ENCODE results near the gene SIGLEC11. TPM values are rescaled to one million over a fixed set of nuclear protein-coding genes. Genes with fewer than 3 reads are reported as not detected.

SIGLEC11 gene
- total RNA-seq, 4 donors from 2014 or later: 0.94 to 1.7 TPM; not detected in 2

- TF ChIP-seq POLR2A (IDR thresholded peaks at IDR 0.05) (no peak), CTCF (IDR thresholded peaks at IDR 0.05) (no peak)
- peaks cover 0 to 8% (median 0%) of the 10 kb centered on the region in 4 donors for H3K4me1 ChIP-seq
- H3K9me3 ChIP-seq: no peaks in the 10 kb centered on the region
- H3K4me3 ChIP-seq: no peak overlapping the region
- H3K27me3 ChIP-seq: no peaks in the 10 kb centered on the region
- no peaks in the 10 kb centered on the region for H3K36me3 ChIP-seq
- no peak overlapping the region for H3K27ac ChIP-seq
- no peak for DNase-seq
Observed at GRCh38 chr19:49957262-49957915, 3.6 kb downstream of the SIGLEC11 start.

GRCh38 chr19:49956115-49956495 is 4.9 kb downstream of the SIGLEC11 start:
- no peak for DNase-seq
- no peak overlapping the region for H3K27ac ChIP-seq
- no peak for TF ChIP-seq POLR2A (IDR thresholded peaks at IDR 0.05)
- TF ChIP-seq CTCF (IDR thresholded peaks at IDR 0.05): no peak
- no peak overlapping the region for H3K4me3 ChIP-seq
- no peaks in the 10 kb centered on the region for H3K36me3 ChIP-seq
- no peaks in the 10 kb centered on the region for H3K27me3 ChIP-seq
- H3K9me3 ChIP-seq: no peaks in the 10 kb centered on the region
- H3K4me1 ChIP-seq: peaks cover 0 to 8% (median 0%) of the 10 kb centered on the region in 4 donors

- no peak overlapping the region for H3K27ac ChIP-seq
- DNase-seq: no peak
- H3K9me3 ChIP-seq: no peaks in the 10 kb centered on the region
- TF ChIP-seq CTCF (IDR thresholded peaks at IDR 0.05) (no peak), POLR2A (IDR thresholded peaks at IDR 0.05) (no peak)
- no peaks in the 10 kb centered on the region for H3K27me3 ChIP-seq
- H3K4me1 ChIP-seq: peaks cover 0 to 8% (median 0%) of the 10 kb centered on the region in 4 donors
- no peaks in the 10 kb centered on the region for H3K36me3 ChIP-seq
- no peak overlapping the region for H3K4me3 ChIP-seq
Observed at GRCh38 chr19:49954933-49955332, 6.0 kb downstream of the SIGLEC11 start.

- DNase-seq: no peak
- Histone ChIP-seq H3K9me3 (no peaks in the 10 kb centered on the region), H3K36me3 (no peaks in the 10 kb centered on the region), H3K4me3 (no peak overlapping the region), H3K27ac (no peak overlapping the region), H3K4me1 (peaks cover 0 to 8% (median 0%) of the 10 kb centered on the region in 4 donors), H3K27me3 (no peaks in the 10 kb centered on the region)
- TF ChIP-seq CTCF (IDR thresholded peaks at IDR 0.05) (no peak), POLR2A (IDR thresholded peaks at IDR 0.05) (no peak)
Observed at GRCh38 chr19:49954092-49954829, 6.7 kb downstream of the SIGLEC11 start.

GRCh38 chr19:49953416-49953815 is 7.6 kb downstream of the SIGLEC11 start:
- TF ChIP-seq POLR2A (IDR thresholded peaks at IDR 0.05): no peak
- no peak for TF ChIP-seq CTCF (IDR thresholded peaks at IDR 0.05)
- Histone ChIP-seq H3K27ac (no peak overlapping the region), H3K27me3 (no peaks in the 10 kb centered on the region), H3K36me3 (no peaks in the 10 kb centered on the region), H3K9me3 (no peaks in the 10 kb centered on the region), H3K4me1 (peaks cover 0 to 8% (median 0%) of the 10 kb centered on the region in 4 donors), H3K4me3 (no peak overlapping the region)
- DNase-seq: no peak
